ENCODE measurements around the gene FAM171A2. TPM values are rescaled to one million over a fixed set of nuclear protein-coding genes. Genes with fewer than 3 reads are reported as not detected.

The FAM171A2 gene
- total and polyA plus RNA-seq, 2 of the 8 experiments (the other 6 are each of a cell fraction or from before 2014, with no cell fraction given), result 21.9 to 24.1 TPM

- no peak overlapping the region for H4K91ac ChIP-seq (replicated peaks; ENCODE audit: insufficient read length, low read length)
- no peak for DNase-seq (ENCODE audit: low read depth in 1 of 2, low spot score in 2 of 2)
- no peak overlapping the region for H3K9ac ChIP-seq (replicated peaks in 1 of 4; ENCODE audit: extremely low read depth in 1 of 4, low read depth in 3 of 4, low read length in 3 of 4)
- no peak overlapping the region for H3K18ac ChIP-seq (ENCODE audit: extremely low read depth, low read length)
- H3K36me3 ChIP-seq (ENCODE audit: control insufficient read depth in 2 of 4, insufficient read depth in 4 of 4, low read length in 3 of 4), result peaks cover 0 to 3% (median under 1%) of the 10 kb centered on the region in 4 experiments; a peak in 3 of 8 replicates
- H2BK120ac ChIP-seq (replicated peaks; ENCODE audit: low read depth, low read length), result no peak overlapping the region
- 95% methylated on average over 9 of the region's 9 CpGs; no CpG with 5 or more reads in 1 of the 2 experiments for WGBS, 2 experiments (ENCODE audit: extremely low coverage in 1 of 2, insufficient coverage in 1 of 2, insufficient read length in 1 of 2, insufficient replicate concordance in 2 of 2, low coverage in 1 of 2, low lambda C conversion rate in 2 of 2, missing lambda C conversion rate in 1 of 2)
- no peak overlapping the region for H3K14ac ChIP-seq (ENCODE audit: insufficient read length)
- no peak overlapping the region for H3K56ac ChIP-seq (replicated peaks; ENCODE audit: insufficient read length, low read depth, low read length)
- ChIA-PET CTCF (ENCODE audit: partially characterized antibody) (interaction anchor here (0.6 to 5.6 kb wide), 7 partner anchors 15 to 847 kb away, joined by 3 to 62 read pairs (median 3); no protein-coding TSS in a partner anchor), POLR2A (ENCODE audit: partially characterized antibody) (interaction anchor here (0.8 kb wide), 1 partner anchor 23 kb away, joined by 3 read pairs; no protein-coding TSS in a partner anchor)
- H3K4me1 ChIP-seq (replicated peaks in 1 of 4; ENCODE audit: control insufficient read depth in 3 of 4, insufficient read depth in 4 of 4, low read length in 3 of 4), result peaks cover 0 to 7% (median 5%) of the 10 kb centered on the region in 4 experiments; a peak in 4 of 7 replicates
- H4K5ac ChIP-seq (ENCODE audit: insufficient read length, low read depth, low read length), result no peak overlapping the region
- H2AK5ac ChIP-seq (ENCODE audit: low read depth, low read length), result 0 out of 2 replicates have a peak overlapping the region, but pooled peaks have one; percentile 15
- no peak overlapping the region for H3K4me2 ChIP-seq (ENCODE audit: insufficient read depth in 1 of 2, low read depth in 2 of 2, low read length in 2 of 2)
- no peak overlapping the region for H2BK12ac ChIP-seq (ENCODE audit: low read depth, low read length)
- no peaks in the 10 kb centered on the region; a peak in 4 of 7 replicates for H3K27me3 ChIP-seq (replicated peaks in 1 of 4; ENCODE audit: control insufficient read depth in 3 of 4, extremely low read depth in 1 of 4, insufficient read depth in 3 of 4, low read length in 3 of 4)
- 0 out of 2 replicates have a peak overlapping the region, but pooled peaks have one; percentile 18 for H4K8ac ChIP-seq (ENCODE audit: extremely low read depth, insufficient read depth, low read length)
- peaks cover 4% of the 10 kb centered on the region; the same call in 1 of the 2 replicates for H3K23me2 ChIP-seq (ENCODE audit: low read depth, low read length)
- H2AFZ ChIP-seq (ENCODE audit: low read length), result no peak overlapping the region
- no peaks in the 10 kb centered on the region for H3K79me1 ChIP-seq (ENCODE audit: low read depth, low read length)
- H3K4me3 ChIP-seq (ENCODE audit: extremely low read depth in 1 of 4, insufficient read depth in 2 of 4, low read depth in 3 of 4, low read length in 4 of 4), result no peak overlapping the region
- H3K9me3 ChIP-seq (ENCODE audit: insufficient read depth in 2 of 2, low read depth in 1 of 2, low read length in 1 of 2), result no peaks in the 10 kb centered on the region
- peaks cover 4 to 22% of the 10 kb centered on the region in 2 experiments for H4K20me1 ChIP-seq (replicated peaks in 1 of 2; ENCODE audit: control insufficient read depth in 1 of 2, insufficient read depth in 2 of 2, low read length in 2 of 2)
- peak overlapping the region; percentile 5 for H3K4ac ChIP-seq (replicated peaks; ENCODE audit: insufficient read length, low read depth, low read length)
- no peak overlapping the region for H2BK20ac ChIP-seq (ENCODE audit: low read length)
- H3K79me2 ChIP-seq (ENCODE audit: control insufficient read depth in 1 of 2, insufficient read depth in 2 of 2, low read length in 2 of 2), result peaks cover 0 to 3% of the 10 kb centered on the region in 2 experiments; a peak in 1 of 4 replicates
- no peak overlapping the region; the same call in 1 of the 2 replicates for H2BK5ac ChIP-seq (ENCODE audit: low read depth, low read length)
- no peak overlapping the region for H3K27ac ChIP-seq (ENCODE audit: low read depth, low read length)
- H3K23ac ChIP-seq (ENCODE audit: insufficient read length), result no peak overlapping the region
- H2BK15ac ChIP-seq (ENCODE audit: low read length), result no peak overlapping the region
- no peak for FAIRE-seq
- TF ChIP-seq CBX5 (IDR thresholded peaks at IDR 0.05; ENCODE audit: low read depth, low read length) (no peak), CHD2 (IDR thresholded peaks at IDR 0.05; ENCODE audit: low read length) (no peak), E2F6 (IDR thresholded peaks at IDR 0.05) (no peak), NRF1 (IDR thresholded peaks at IDR 0.05; ENCODE audit: low read depth, low read length) (no peak), JUN (IDR thresholded peaks at IDR 0.05; ENCODE audit: low read depth, low read length) (no peak), NANOG (IDR thresholded peaks at IDR 0.05; ENCODE audit: insufficient read depth, low read depth, low read length, poor library complexity, severe bottlenecking) (no peak), PHF8 (conservative IDR thresholded peaks at IDR 0.05; ENCODE audit: low read depth, low read length) (no peak), YY1 (IDR thresholded peaks at IDR 0.05; ENCODE audit: low read depth, low read length) (no peak), ASH2L (IDR thresholded peaks at IDR 0.05; ENCODE audit: low read length) (no peak), HDAC6 (IDR thresholded peaks at IDR 0.05; ENCODE audit: low read depth, low read length) (no peak), KDM4A (IDR thresholded peaks at IDR 0.05; ENCODE audit: low read depth, low read length, severe bottlenecking) (no peak), MAFK (IDR thresholded peaks at IDR 0.05; ENCODE audit: low read depth, low read length) (no peak)
Observed at GRCh38 chr17:44348234-44348987, 15.2 kb downstream of the FAM171A2 start.

Measured in H1 (cell line).